GM19397 (cell line): ENCODE measurements around the gene ZNF771.
A peak's percentile ranks its signal among the peaks of the same experiment; 100 is the strongest.

Experiments
- ATAC-seq: cut with Tn5 transposase; IDR thresholded peaks from one replicate; pipeline ENCODE4 v1.9.1; 2021; ENCODE audit warnings: mild to moderate bottlenecking, moderate library complexity; ENCODE audit not compliant: unreplicated experiment

ZNF771 gene

GRCh38 chr16:30397776-30398660, 9.4 kb upstream of the ZNF771 start:
- ATAC-seq, result no peak

GRCh38 chr16:30398661-30399434, 8.6 kb upstream of the ZNF771 start:
- no peak for ATAC-seq

- no peak for ATAC-seq
Observed at GRCh38 chr16:30399435-30400186, 7.8 kb upstream of the ZNF771 start.

GRCh38 chr16:30401768-30402425, 5.5 kb upstream of the ZNF771 start:
- no peak for ATAC-seq

- peak; percentile 4 for ATAC-seq
Observed at GRCh38 chr16:30406795-30407101, 658 bp upstream of the ZNF771 start.

GRCh38 chr16:30407804-30408534, 563 bp downstream of the ZNF771 start:
- no peak for ATAC-seq

- ATAC-seq, result no peak
Observed at GRCh38 chr16:30409125-30410060, 2.0 kb downstream of the ZNF771 start.

GRCh38 chr16:30413112-30413806, 5.9 kb downstream of the ZNF771 start:
- no peak for ATAC-seq

- no peak for ATAC-seq
Observed at GRCh38 chr16:30414159-30414558, 6.8 kb downstream of the ZNF771 start.

- ATAC-seq, result no peak
Observed at GRCh38 chr16:30416047-30416603, 8.7 kb downstream of the ZNF771 start.

GRCh38 chr16:30416624-30417528, 9.5 kb downstream of the ZNF771 start:
- ATAC-seq, result no peak

- peak; percentile 84 for ATAC-seq
Observed at GRCh38 chr16:30417529-30418349, 10.3 kb downstream of the ZNF771 start.

- no peak for ATAC-seq
Observed at GRCh38 chr16:30418350-30419181, 11.2 kb downstream of the ZNF771 start.

- ATAC-seq, result no peak
Observed at GRCh38 chr16:30421010-30421409, 13.6 kb downstream of the ZNF771 start.

GRCh38 chr16:30428055-30428454, 20.6 kb downstream of the ZNF771 start:
- ATAC-seq, result no peak

GRCh38 chr16:30429418-30429677, 21.9 kb downstream of the ZNF771 start:
- ATAC-seq, result no peak
